MCF 10A (cell line): ENCODE measurements around the gene SHQ1. TPM values are rescaled to one million over a fixed set of nuclear protein-coding genes. Genes with fewer than 3 reads are reported as not detected.

Source experiments
- BruUV-seq: library from RNA; stranded (reverse); fragments of 400-500 nt; replicated peaks from 2 replicates; lab custom pipeline; 2021; lab: Mats Ljungman, UMichigan
- CTCF ChIA-PET: fragments of 300-600 bp; sonication (Branson Sonifier 250); formaldehyde crosslinking; extraction: SDS; loops from one replicate; lab custom pipeline; 2021; ENCODE audit warnings: antibody characterized with exemption, inconsistent platforms; lab: Yijun Ruan, JAX
- POLR2A ChIA-PET: fragments of 300-600, 350-650 bp; sonication (Branson Sonifier 250); formaldehyde crosslinking; extraction: SDS; loops from one replicate; lab custom pipeline; 2020; ENCODE audit warnings: antibody characterized with exemption, inconsistent platforms; lab: Yijun Ruan, JAX
- DNase-seq: peaks from one replicate; pipeline ENCODE4 v3.0.0-alpha.2; 2018; ENCODE audit not compliant: unreplicated experiment
- H3K27ac Mint-ChIP-seq: one replicate; pipeline ENCODE4 v1.8.0; 2022; ENCODE audit warnings: mild to moderate bottlenecking, low read depth, mixed read lengths; ENCODE audit not compliant: unreplicated experiment
- H3K27me3 Mint-ChIP-seq: one replicate; pipeline ENCODE4 v1.8.0; 2022; ENCODE audit warnings: mixed read lengths; ENCODE audit not compliant: insufficient read depth, unreplicated experiment
- H3K36me3 Mint-ChIP-seq: one replicate; pipeline ENCODE4 v1.8.0; 2022; ENCODE audit warnings: mild to moderate bottlenecking, moderate library complexity, mixed read lengths; ENCODE audit not compliant: insufficient read depth, unreplicated experiment
- H3K4me1 Mint-ChIP-seq: one replicate; pipeline ENCODE4 v1.8.0; 2022; ENCODE audit warnings: mixed read lengths; ENCODE audit not compliant: insufficient read depth, unreplicated experiment
- H3K4me3 Mint-ChIP-seq: one replicate; pipeline ENCODE4 v1.8.0; 2022; ENCODE audit warnings: mild to moderate bottlenecking, moderate library complexity, mixed read lengths; ENCODE audit not compliant: unreplicated experiment
- H3K9me3 Mint-ChIP-seq: one replicate; pipeline ENCODE4 v1.8.0; 2022; ENCODE audit warnings: mixed read lengths; ENCODE audit not compliant: unreplicated experiment
- intact Hi-C: fragments of 100-400 bp; cut with micrococcal nuclease; formaldehyde crosslinking; loops from 2 replicates; pipeline ENCODE4 v1.14.1; 2022
- total RNA-seq: library from RNA; stranded (reverse); gene quantifications from 2 replicates; pipeline ENCODE4 v1.2.3, GENCODE V29; 2022
- TF ChIP-seq, protein P1 (sequence below): fragments of 200-600 bp; IDR thresholded peaks from one replicate; pipeline ENCODE4 v1.8.0; 2022; ENCODE audit warnings: antibody characterized with exemption, mild to moderate bottlenecking; ENCODE audit not compliant: unreplicated experiment

Gene SHQ1
- total RNA-seq, 1 experiment from 2014 or later: 17.4 TPM

GRCh38 chr3:72855001-72855400 is 6.8 kb upstream of the SHQ1 start:
- H3K9me3 Mint-ChIP-seq: no peaks in the 10 kb centered on the region
- H3K27me3 Mint-ChIP-seq: no peaks in the 10 kb centered on the region
- POLR2A ChIA-PET: interaction anchor here (1.0 to 1.3 kb wide), 2 partner anchors 14 to 32 kb away, joined by 3 to 5 read pairs; no protein-coding TSS in a partner anchor
- CTCF ChIA-PET: interaction anchor here (0.6 to 10.5 kb wide), 6 partner anchors 32 to 246 kb away, joined by 3 to 221 read pairs (median 3); no protein-coding TSS in a partner anchor
- no peak for DNase-seq
- no peak overlapping the region for H3K27ac Mint-ChIP-seq
- no peaks in the 10 kb centered on the region for H3K4me1 Mint-ChIP-seq
- intact Hi-C loops: no loop called here
- TF ChIP-seq, protein P1, sequence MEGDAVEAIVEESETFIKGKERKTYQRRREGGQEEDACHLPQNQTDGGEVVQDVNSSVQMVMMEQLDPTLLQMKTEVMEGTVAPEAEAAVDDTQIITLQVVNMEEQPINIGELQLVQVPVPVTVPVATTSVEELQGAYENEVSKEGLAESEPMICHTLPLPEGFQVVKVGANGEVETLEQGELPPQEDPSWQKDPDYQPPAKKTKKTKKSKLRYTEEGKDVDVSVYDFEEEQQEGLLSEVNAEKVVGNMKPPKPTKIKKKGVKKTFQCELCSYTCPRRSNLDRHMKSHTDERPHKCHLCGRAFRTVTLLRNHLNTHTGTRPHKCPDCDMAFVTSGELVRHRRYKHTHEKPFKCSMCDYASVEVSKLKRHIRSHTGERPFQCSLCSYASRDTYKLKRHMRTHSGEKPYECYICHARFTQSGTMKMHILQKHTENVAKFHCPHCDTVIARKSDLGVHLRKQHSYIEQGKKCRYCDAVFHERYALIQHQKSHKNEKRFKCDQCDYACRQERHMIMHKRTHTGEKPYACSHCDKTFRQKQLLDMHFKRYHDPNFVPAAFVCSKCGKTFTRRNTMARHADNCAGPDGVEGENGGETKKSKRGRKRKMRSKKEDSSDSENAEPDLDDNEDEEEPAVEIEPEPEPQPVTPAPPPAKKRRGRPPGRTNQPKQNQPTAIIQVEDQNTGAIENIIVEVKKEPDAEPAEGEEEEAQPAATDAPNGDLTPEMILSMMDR: no peak
- H3K4me3 Mint-ChIP-seq: no peak overlapping the region
- H3K36me3 Mint-ChIP-seq: no peaks in the 10 kb centered on the region
- BruUV-seq: no TSS peak

DNA sequence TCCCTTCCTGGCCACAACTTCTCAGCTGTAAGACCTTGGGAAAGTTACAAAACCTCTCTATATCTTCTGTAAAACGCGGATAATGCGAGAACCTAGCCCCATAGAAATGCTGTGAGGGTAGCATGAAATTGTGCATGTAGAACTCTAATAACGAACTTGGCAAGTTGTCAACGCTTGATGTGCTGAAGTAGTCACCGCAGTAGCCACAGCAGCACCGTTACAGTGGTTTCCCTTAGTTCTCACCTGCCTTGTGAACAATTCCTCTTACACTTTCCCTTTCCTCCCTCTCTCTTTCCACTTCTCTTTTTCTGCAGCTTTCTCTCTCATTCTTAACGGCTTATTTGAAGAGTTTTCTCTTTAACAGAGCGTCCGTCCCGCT is 447 bp upstream of the SHQ1 start:
- H3K27me3 Mint-ChIP-seq: no peaks in the 10 kb centered on the region
- DNase-seq: no peak
- BruUV-seq: no TSS peak
- ChIA-PET CTCF (interaction anchor here (0.6 to 10.5 kb wide), 11 partner anchors 34 to 381 kb away, joined by 3 to 221 read pairs (median 3); partner anchors contain the start of gene GXYLT2), POLR2A (interaction anchor here (0.8 to 1.9 kb wide), 15 partner anchors 23 to 509 kb away, joined by 3 to 13 read pairs (median 4); partner anchors contain the start of genes GXYLT2 and PPP4R2)
- peak overlapping the region; percentile 91 for H3K4me3 Mint-ChIP-seq
- peaks cover 32% of the 10 kb centered on the region for H3K4me1 Mint-ChIP-seq
- peaks cover 8% of the 10 kb centered on the region for H3K36me3 Mint-ChIP-seq
- TF ChIP-seq, protein P1: no peak
- H3K27ac Mint-ChIP-seq: peak overlapping the region; percentile 89
- intact Hi-C loops: loop anchor here (5.0 kb wide), 1 partner anchor 654 kb away; no protein-coding TSS in a partner anchor
- H3K9me3 Mint-ChIP-seq: no peaks in the 10 kb centered on the region

GRCh38 chr3:72847282-72847681 is 963 bp downstream of the SHQ1 start:
- Mint-ChIP-seq H3K4me1 (peaks cover 32% of the 10 kb centered on the region), H3K9me3 (no peaks in the 10 kb centered on the region), H3K36me3 (peaks cover 8% of the 10 kb centered on the region), H3K27me3 (no peaks in the 10 kb centered on the region), H3K27ac (peak overlapping the region; percentile 89), H3K4me3 (peak overlapping the region; percentile 91)
- intact Hi-C loops: loop anchor here (5.0 kb wide), 1 partner anchor 655 kb away; no protein-coding TSS in a partner anchor
- TF ChIP-seq, protein P1: no peak
- no peak for DNase-seq
- POLR2A ChIA-PET: interaction anchor here (0.8 to 1.9 kb wide), 9 partner anchors 13 to 216 kb away, joined by 3 to 13 read pairs (median 4); partner anchors contain the start of gene GXYLT2
- CTCF ChIA-PET: interaction anchor here (0.6 to 10.5 kb wide), 3 partner anchors 209 to 1677 kb away, joined by 3 to 221 read pairs (median 65); no protein-coding TSS in a partner anchor
- no TSS peak for BruUV-seq

DNA sequence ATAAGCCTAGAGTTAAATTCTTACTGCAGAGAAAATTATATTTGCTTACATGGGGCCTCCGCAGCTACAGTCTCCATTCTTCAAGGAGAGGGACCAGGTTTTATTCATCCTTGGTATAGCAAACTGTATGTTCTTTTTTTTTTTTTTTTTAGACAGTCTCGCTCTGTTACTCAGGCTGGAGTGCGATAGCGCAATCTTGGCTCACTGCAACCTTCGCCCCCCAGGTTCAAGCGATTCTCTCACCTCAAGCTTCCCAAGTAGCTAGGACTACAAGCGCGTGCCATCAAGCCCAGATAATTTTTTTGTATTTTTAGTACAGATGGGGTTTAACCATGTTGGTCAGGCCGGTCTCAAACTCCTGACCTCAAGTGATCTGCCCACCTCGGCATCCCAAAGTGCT is 2.1 kb downstream of the SHQ1 start:
- H3K27ac Mint-ChIP-seq: peak overlapping the region; percentile 89
- ChIA-PET CTCF (interaction anchor here (0.6 to 10.5 kb wide), 6 partner anchors 76 to 845 kb away, joined by 3 to 221 read pairs (median 3); no protein-coding TSS in a partner anchor), POLR2A (interaction anchor here (0.9 kb wide), 1 partner anchor 8 kb away, joined by 3 read pairs; no protein-coding TSS in a partner anchor)
- peaks cover 14% of the 10 kb centered on the region for H3K36me3 Mint-ChIP-seq
- no peak overlapping the region for H3K4me3 Mint-ChIP-seq
- H3K27me3 Mint-ChIP-seq: no peaks in the 10 kb centered on the region
- no peak for DNase-seq
- BruUV-seq: no TSS peak
- intact Hi-C loops: loop anchor here (5.0 kb wide), 1 partner anchor 656 kb away; no protein-coding TSS in a partner anchor
- H3K9me3 Mint-ChIP-seq: no peaks in the 10 kb centered on the region
- H3K4me1 Mint-ChIP-seq: peaks cover 32% of the 10 kb centered on the region
- TF ChIP-seq, protein P1: no peak
